HepG2 (cell line): ENCODE data around the gene CES1. TPM values are rescaled to one million over a fixed set of nuclear protein-coding genes. Genes with fewer than 3 reads are reported as not detected.

Experiments
- ATAC-seq: fragments of 200-7000 bp; cut with Tn5 transposase; 3 replicates; pipeline ENCODE4 v1.9.1; 2020; ENCODE audit warnings: mild to moderate bottlenecking, moderate library complexity
- BruUV-seq: library from RNA; stranded (reverse); fragments of 400-500 nt; replicated peaks from 2 replicates; lab custom pipeline; 2021; lab: Mats Ljungman, UMichigan
- CTCF ChIA-PET: fragments of 300-600 bp; formaldehyde crosslinking; extraction: SDS; loops from one replicate; lab custom pipeline; 2021; ENCODE audit warnings: low total read pairs, inconsistent platforms, low intra/inter-chr PET ratio; lab: Yijun Ruan, JAX
- POLR2A ChIA-PET: fragments of 350-600 bp; sonication (Branson Sonifier 250); formaldehyde crosslinking; loops from one replicate; lab custom pipeline; 2020; ENCODE audit warnings: antibody characterized with exemption, inconsistent platforms; lab: Yijun Ruan, JAX
- DNase-seq: peaks from one replicate; pipeline ENCODE4 v3.0.0-alpha.2; 2015; ENCODE audit warnings: low spot score
- FAIRE-seq: peaks from 3 replicates; lab custom pipeline; 2011; peaks lifted over from hg19 to GRCh38; lab: Jason Lieb, UNC
- H2AFZ ChIP-seq: one replicate; pipeline ENCODE4 v1.6.1; 2011; ENCODE audit warnings: low read length, inconsistent platforms
- H3K27ac ChIP-seq: fragments of 300-600 bp; 3 replicates; pipeline ENCODE4 v1.8.0; 2011; ENCODE audit warnings: mixed run types, mild to moderate bottlenecking, mixed read lengths, low read length, inconsistent platforms; ENCODE audit not compliant: insufficient read depth; ENCODE audit errors: extremely low read length
- H3K27me3 ChIP-seq, 2 experiments: fragments of 200-600 bp in 1 of 2; 2 replicates in 1 of 2; 3 replicates in 1 of 2; pipeline versions ENCODE4 v1.6.0 to v1.8.0; 2011; ENCODE audit warnings: low read length in 2 of 2, mild to moderate bottlenecking in 2 of 2, moderate library complexity in 2 of 2, inconsistent platforms in 1 of 2; ENCODE audit not compliant: insufficient read depth in 2 of 2, control insufficient read depth in 1 of 2
- H3K36me3 ChIP-seq, 2 experiments: fragments of 200-600 bp in 1 of 2; replicated peaks in 1 of 2; 2 replicates in 1 of 2; 3 replicates in 1 of 2; pipeline versions ENCODE4 v1.5.1 to v1.8.0; 2011; ENCODE audit warnings: low read length in 2 of 2, inconsistent platforms in 1 of 2; ENCODE audit not compliant: insufficient read depth in 2 of 2, control insufficient read depth in 1 of 2
- H3K4me1 ChIP-seq: 2 replicates; pipeline ENCODE4 v1.5.1; 2012; ENCODE audit warnings: low read length, inconsistent platforms; ENCODE audit not compliant: insufficient read depth
- H3K4me2 ChIP-seq: 2 replicates; pipeline ENCODE4 v1.6.0; 2011; ENCODE audit warnings: low read depth, low read length, inconsistent platforms
- H3K4me3 ChIP-seq, 3 experiments: fragments of 200-600 bp in 1 of 3; sonication (generic), shearing (Covaris generic) in 1 of 3; replicated peaks in 1 of 3; 2 replicates each; pipeline ENCODE4 v1.5.1; 2011 to 2016; ENCODE audit warnings: low read length in 3 of 3, inconsistent platforms in 2 of 3, low read depth in 2 of 3, mild to moderate bottlenecking in 2 of 3, control low read depth in 1 of 3, mixed read lengths in 1 of 3; ENCODE audit not compliant: insufficient read depth in 1 of 3
- H3K79me2 ChIP-seq: one replicate; pipeline ENCODE4 v1.6.1; 2011; ENCODE audit warnings: low read length, inconsistent platforms; ENCODE audit not compliant: insufficient read depth
- H3K9ac ChIP-seq: 2 replicates; pipeline ENCODE4 v1.6.0; 2011; ENCODE audit warnings: mild to moderate bottlenecking, low read depth, low read length, inconsistent platforms; ENCODE audit not compliant: insufficient read depth
- H3K9me3 ChIP-seq: 2 replicates; pipeline ENCODE4 v1.5.1; 2012; ENCODE audit warnings: mild to moderate bottlenecking, low read length
- H4K20me1 ChIP-seq: 2 replicates; pipeline ENCODE4 v1.6.0; 2011; ENCODE audit warnings: inconsistent platforms, mild to moderate bottlenecking, low read length, moderate library complexity; ENCODE audit not compliant: insufficient read depth
- KDM5A ChIP-seq: fragments of 200-600 bp; sonication (generic); IDR thresholded peaks from 2 replicates; pipeline ENCODE4 v1.7.0; 2018; ENCODE audit warnings: antibody characterized with exemption, mild to moderate bottlenecking, low read length, borderline replicate concordance
- MATR3 ChIP-seq: sonication (generic); formaldehyde crosslinking; IDR thresholded peaks from 2 replicates; pipeline ENCODE4 v1.4.0; 2020; ENCODE audit warnings: missing genetic modification reagents
- PAWR ChIP-seq: sonication (generic); formaldehyde crosslinking; IDR thresholded peaks from 2 replicates; pipeline ENCODE4 v1.4.0; 2020; ENCODE audit warnings: missing genetic modification reagents, mild to moderate bottlenecking, borderline replicate concordance
- PAXIP1 ChIP-seq: sonication (generic); formaldehyde crosslinking; conservative IDR thresholded peaks from 2 replicates; pipeline ENCODE4 v1.4.0; 2020; ENCODE audit warnings: mild to moderate bottlenecking, missing genetic modification reagents, moderate library complexity
- REPIN1 ChIP-seq: sonication (generic); formaldehyde crosslinking; IDR thresholded peaks from 2 replicates; pipeline ENCODE4 v1.8.0; 2022; ENCODE audit warnings: missing genetic modification reagents, low read depth, mild to moderate bottlenecking, borderline replicate concordance
- WGBS: methylation state at CpG from one replicate; pipeline ENCODE4 v1.1.6; 2017; ENCODE audit warnings: low lambda C conversion rate; 5-methylcytosine and 5-hydroxymethylcytosine counted together
- in situ Hi-C: cut with HindIII; loops from 2 replicates; pipeline ENCODE4 v1.10.0; 2017; ENCODE audit warnings: low pct_unique_long_range_greater_than_20kb; ENCODE audit not compliant: extremely low pct_ligation_motif_present
- intact Hi-C: fragments of 100-400 bp; cut with micrococcal nuclease; formaldehyde crosslinking; loops from one replicate; pipeline ENCODE4 v1.10.0; 2022; ENCODE audit not compliant: unreplicated experiment
- polyA plus RNA-seq, 8 experiments: library from polyadenylated mRNA; depleted of rRNA in 3 of 8; stranded (reverse) in 7 of 8; unstranded in 1 of 8; fragments of >200 nt; fragmentation: Illumina TruSeq in 4 of 8; extraction: Trizol in 4 of 8; gene quantifications; 2 replicates each; pipeline versions ENCODE4 v1.2.1 to v1.2.3, GENCODE V29; 2011 to 2016; ENCODE audit warnings: low read depth in 4 of 8, missing spikeins in 1 of 8, mixed read lengths in 1 of 8; ENCODE audit not compliant: insufficient read depth in 1 of 8
- total RNA-seq, 5 experiments: library from RNA; depleted of rRNA; stranded (reverse); fragments of >200 nt; fragmentation: Illumina TruSeq; extraction: Trizol; gene quantifications; 2 replicates each; pipeline ENCODE4 v1.2.3, GENCODE V29; 2016; ENCODE audit warnings: low read depth in 1 of 5
- TF ChIP-seq, protein P1 (sequence below): sonication (generic); formaldehyde crosslinking; IDR thresholded peaks from 2 replicates; pipeline ENCODE4 v1.8.0; 2022; ENCODE audit warnings: missing genetic modification reagents, mild to moderate bottlenecking, borderline replicate concordance
- TF ChIP-seq, protein P2 (sequence below): sonication (generic); formaldehyde crosslinking; IDR thresholded peaks from 2 replicates; pipeline ENCODE4 v1.5.0; 2020; ENCODE audit warnings: missing genetic modification reagents
- TF ChIP-seq, protein P3 (sequence below): sonication (generic); formaldehyde crosslinking; IDR thresholded peaks from 2 replicates; pipeline ENCODE4 v1.5.0; 2020; ENCODE audit warnings: mild to moderate bottlenecking, low read depth, missing genetic modification reagents, borderline replicate concordance

Gene CES1
- total and polyA plus RNA-seq, 2 of the 13 experiments (the other 11 are each of a cell fraction or from before 2014, with no cell fraction given), result 136 to 198 TPM

- Histone ChIP-seq H3K4me3 (no peak overlapping the region), H3K9ac (no peak overlapping the region), H3K4me2 (no peak overlapping the region), H3K27me3 (no peaks in the 10 kb centered on the region), H3K36me3 (peaks cover 16 to 62% of the 10 kb centered on the region in 2 experiments; a peak in 4 of 5 replicates), H3K4me1 (no peaks in the 10 kb centered on the region), H4K20me1 (no peaks in the 10 kb centered on the region), H3K27ac (no peak overlapping the region), H2AFZ (no peak overlapping the region), H3K9me3 (no peaks in the 10 kb centered on the region), H3K79me2 (no peaks in the 10 kb centered on the region)
- ATAC-seq, result no peak
- POLR2A ChIA-PET, result no interaction called here
- WGBS, result 89% methylated on average over 3 of the region's 3 CpGs
- intact Hi-C loops (no loop called here), in situ Hi-C loops (no loop called here)
- no peak for FAIRE-seq
- DNase-seq, result no peak
- CTCF ChIA-PET, result no interaction called here
- TF ChIP-seq, protein P1, sequence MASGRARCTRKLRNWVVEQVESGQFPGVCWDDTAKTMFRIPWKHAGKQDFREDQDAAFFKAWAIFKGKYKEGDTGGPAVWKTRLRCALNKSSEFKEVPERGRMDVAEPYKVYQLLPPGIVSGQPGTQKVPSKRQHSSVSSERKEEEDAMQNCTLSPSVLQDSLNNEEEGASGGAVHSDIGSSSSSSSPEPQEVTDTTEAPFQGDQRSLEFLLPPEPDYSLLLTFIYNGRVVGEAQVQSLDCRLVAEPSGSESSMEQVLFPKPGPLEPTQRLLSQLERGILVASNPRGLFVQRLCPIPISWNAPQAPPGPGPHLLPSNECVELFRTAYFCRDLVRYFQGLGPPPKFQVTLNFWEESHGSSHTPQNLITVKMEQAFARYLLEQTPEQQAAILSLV, result no peak
- TF ChIP-seq PAWR, result no peak
- TF ChIP-seq, protein P2, sequence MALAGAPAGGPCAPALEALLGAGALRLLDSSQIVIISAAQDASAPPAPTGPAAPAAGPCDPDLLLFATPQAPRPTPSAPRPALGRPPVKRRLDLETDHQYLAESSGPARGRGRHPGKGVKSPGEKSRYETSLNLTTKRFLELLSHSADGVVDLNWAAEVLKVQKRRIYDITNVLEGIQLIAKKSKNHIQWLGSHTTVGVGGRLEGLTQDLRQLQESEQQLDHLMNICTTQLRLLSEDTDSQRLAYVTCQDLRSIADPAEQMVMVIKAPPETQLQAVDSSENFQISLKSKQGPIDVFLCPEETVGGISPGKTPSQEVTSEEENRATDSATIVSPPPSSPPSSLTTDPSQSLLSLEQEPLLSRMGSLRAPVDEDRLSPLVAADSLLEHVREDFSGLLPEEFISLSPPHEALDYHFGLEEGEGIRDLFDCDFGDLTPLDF (CRISPR knock-in tag), result no peak
- TF ChIP-seq PAXIP1 (CRISPR knock-in tag), result no peak
- TF ChIP-seq, protein P3, sequence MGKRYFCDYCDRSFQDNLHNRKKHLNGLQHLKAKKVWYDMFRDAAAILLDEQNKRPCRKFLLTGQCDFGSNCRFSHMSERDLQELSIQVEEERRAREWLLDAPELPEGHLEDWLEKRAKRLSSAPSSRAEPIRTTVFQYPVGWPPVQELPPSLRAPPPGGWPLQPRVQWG (CRISPR knock-in tag), result no peak
- no peak for TF ChIP-seq MATR3 (CRISPR knock-in tag)
- no peak for TF ChIP-seq KDM5A
- no peak for TF ChIP-seq REPIN1 (CRISPR knock-in tag)
- BruUV-seq, result no TSS peak
Measured at GRCh38 chr16:55822280-55822810, 10.6 kb downstream of the CES1 start.
